Vagina (tissue), 2 donors: Measurements from ENCODE around the gene CCDC197. TPM values are rescaled to one million over a fixed set of nuclear protein-coding genes. Genes with fewer than 3 reads are reported as not detected.

ENCODE experiments used
- DNase-seq, 2 donors: peaks; one replicate each; pipeline ENCODE4 v3.0.0-alpha.2; 2017; ENCODE audit errors: extremely low spot score in 2 of 2
- H3K27ac ChIP-seq: fragments of 200-600 bp; sonication (generic); one replicate; pipeline ENCODE4 v1.5.1; 2019
- H3K27me3 ChIP-seq: fragments of 200-600 bp; sonication (generic); one replicate; pipeline ENCODE4 v1.5.1; 2019
- H3K36me3 ChIP-seq, 2 donors: fragments of 200-600 bp; sonication (generic); one replicate each; pipeline ENCODE4 v1.5.1; 2017 to 2019
- H3K4me1 ChIP-seq: fragments of 200-600 bp; sonication (generic); one replicate; pipeline ENCODE4 v1.5.1; 2019
- H3K4me3 ChIP-seq, 2 donors: fragments of 200-600 bp; sonication (generic); 1 replicate in 1 of 2; 2 replicates in 1 of 2; pipeline ENCODE4 v1.5.1; 2016 to 2019
- H3K9me3 ChIP-seq: fragments of 200-600 bp; sonication (generic); one replicate; pipeline ENCODE4 v1.5.1; 2019
- POLR2A ChIP-seq, 2 donors: fragments of 450-650 bp; IDR thresholded peaks; one replicate each; pipeline ENCODE4 v1.6.1; 2017; ENCODE audit warnings: antibody characterized with exemption in 2 of 2, mild to moderate bottlenecking in 2 of 2, moderate library complexity in 2 of 2
- POLR2AphosphoS5 ChIP-seq, 2 donors: sonication (generic); formaldehyde crosslinking; IDR thresholded peaks; one replicate each; pipeline ENCODE4 v1.9.0; 2017; ENCODE audit warnings: antibody characterized with exemption in 2 of 2, mild to moderate bottlenecking in 2 of 2, low read depth in 1 of 2; ENCODE audit not compliant: insufficient read depth in 1 of 2
- intact Hi-C: fragments of 100-400 bp; cut with DNase I; formaldehyde crosslinking; loops from one replicate; pipeline ENCODE4 v1.15.1; 2023
- total RNA-seq: library from RNA; depleted of rRNA; stranded (reverse); fragments of >200 nt; gene quantifications from one replicate; pipeline ENCODE4 v1.2.3, GENCODE V29; 2016
- TF ChIP-seq, protein P1 (sequence below), 3 experiments: fragments of 450-650 bp in 2 of 3; fragments of 200-600 bp in 1 of 3; sonication (generic) in 1 of 3; IDR thresholded peaks; one replicate each; pipeline ENCODE4 v1.5.1; 2017 to 2019; ENCODE audit warnings: antibody characterized with exemption in 3 of 3, mild to moderate bottlenecking in 2 of 3, moderate library complexity in 2 of 3

CCDC197 gene
- total RNA-seq, 1 donor from 2014 or later: not detected

DNA sequence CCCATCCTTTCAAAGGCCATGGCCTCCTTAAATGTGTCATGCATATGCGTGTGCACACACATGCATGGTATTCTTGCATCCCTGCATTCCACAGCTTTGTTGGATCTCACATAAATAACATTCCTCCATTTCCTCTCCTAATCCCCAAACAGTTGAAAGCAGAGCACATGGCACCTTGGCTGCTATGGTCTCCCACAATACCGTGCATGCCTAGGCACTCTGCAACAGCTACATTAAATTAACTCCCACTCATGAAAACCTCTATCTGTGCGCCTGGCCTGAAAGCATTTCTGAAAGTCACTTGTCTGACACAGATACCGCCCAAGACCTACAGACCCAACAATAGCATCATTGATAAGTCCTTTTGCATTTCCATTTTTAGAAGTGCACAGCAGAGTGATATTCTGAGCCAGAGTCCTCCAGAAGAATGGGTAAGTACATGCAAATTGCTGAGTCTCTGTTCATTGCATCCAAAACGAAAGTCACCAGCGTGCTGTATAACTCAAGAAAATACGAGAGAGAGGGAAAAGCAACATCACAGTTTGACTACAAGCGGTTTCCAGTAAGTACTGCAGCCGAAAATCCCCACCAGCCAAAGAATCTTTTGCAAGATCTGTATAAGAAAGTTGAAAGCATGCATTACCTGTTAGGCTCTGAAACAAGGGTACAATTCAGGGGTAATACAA, 21.2 kb upstream of the CCDC197 start:
- Histone ChIP-seq H3K4me1 (peaks cover 6% of the 10 kb centered on the region), H3K27me3 (no peaks in the 10 kb centered on the region), H3K27ac (peak overlapping the region; percentile 69), H3K4me3 (peak overlapping the region; percentile 26 to 36), H3K36me3 (no peaks in the 10 kb centered on the region), H3K9me3 (no peaks in the 10 kb centered on the region)
- TF ChIP-seq POLR2A (IDR thresholded peaks at IDR 0.05) (no peak), POLR2AphosphoS5 (IDR thresholded peaks at IDR 0.05; ENCODE audit: insufficient read depth in 1 of 2, low read depth in 1 of 2) (no peak)
- TF ChIP-seq, protein P1, sequence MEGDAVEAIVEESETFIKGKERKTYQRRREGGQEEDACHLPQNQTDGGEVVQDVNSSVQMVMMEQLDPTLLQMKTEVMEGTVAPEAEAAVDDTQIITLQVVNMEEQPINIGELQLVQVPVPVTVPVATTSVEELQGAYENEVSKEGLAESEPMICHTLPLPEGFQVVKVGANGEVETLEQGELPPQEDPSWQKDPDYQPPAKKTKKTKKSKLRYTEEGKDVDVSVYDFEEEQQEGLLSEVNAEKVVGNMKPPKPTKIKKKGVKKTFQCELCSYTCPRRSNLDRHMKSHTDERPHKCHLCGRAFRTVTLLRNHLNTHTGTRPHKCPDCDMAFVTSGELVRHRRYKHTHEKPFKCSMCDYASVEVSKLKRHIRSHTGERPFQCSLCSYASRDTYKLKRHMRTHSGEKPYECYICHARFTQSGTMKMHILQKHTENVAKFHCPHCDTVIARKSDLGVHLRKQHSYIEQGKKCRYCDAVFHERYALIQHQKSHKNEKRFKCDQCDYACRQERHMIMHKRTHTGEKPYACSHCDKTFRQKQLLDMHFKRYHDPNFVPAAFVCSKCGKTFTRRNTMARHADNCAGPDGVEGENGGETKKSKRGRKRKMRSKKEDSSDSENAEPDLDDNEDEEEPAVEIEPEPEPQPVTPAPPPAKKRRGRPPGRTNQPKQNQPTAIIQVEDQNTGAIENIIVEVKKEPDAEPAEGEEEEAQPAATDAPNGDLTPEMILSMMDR (IDR thresholded peaks at IDR 0.05): no peak
- DNase-seq: no peak
- intact Hi-C loops: no loop called here

GRCh38 chr14:93976477-93977057, 20.5 kb upstream of the CCDC197 start, which contains the start of gene ASB2:
ASB2 (minus strand) TSS chr14:93976570; CDS start chr14:93964539, 12,031 bp downstream.
- peak within 1 kb of the TSS; percentile 26 to 36 for H3K4me3 ChIP-seq
- no peaks in the 10 kb centered on the region for H3K27me3 ChIP-seq
- no peaks in the 10 kb centered on the region for H3K36me3 ChIP-seq
- peak within 1 kb of the TSS; percentile 69 for H3K27ac ChIP-seq
- peaks cover 8% of the 10 kb centered on the region for H3K4me1 ChIP-seq
- no peaks in the 10 kb centered on the region for H3K9me3 ChIP-seq
- DNase-seq: no peak
- TF ChIP-seq, protein P1 (IDR thresholded peaks at IDR 0.05): no peak
- peak in 1 of 2 donors; percentile 51 for TF ChIP-seq POLR2AphosphoS5 (IDR thresholded peaks at IDR 0.05; ENCODE audit: insufficient read depth in 1 of 2, low read depth in 1 of 2)
- intact Hi-C loops: no loop called here

DNA sequence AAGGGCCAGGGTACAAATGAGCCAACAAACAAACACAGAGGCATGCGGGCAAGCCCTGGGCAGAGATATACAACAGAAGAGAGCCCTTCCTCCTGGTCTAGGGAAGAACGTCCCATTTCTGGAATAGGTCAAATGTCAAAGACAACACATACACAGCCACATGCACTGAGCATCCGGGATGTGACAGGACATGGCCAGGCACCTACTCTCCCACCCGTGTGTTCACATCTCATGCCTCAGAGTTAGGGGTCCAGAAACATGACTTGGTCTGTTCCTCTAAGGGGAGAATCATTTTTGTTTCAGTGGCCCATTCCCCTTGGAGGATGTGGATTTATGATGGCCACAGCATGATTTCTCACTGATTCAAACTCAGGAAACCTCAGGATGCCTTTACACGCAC, 19.9 kb upstream of the CCDC197 start:
- intact Hi-C loops: no loop called here
- Histone ChIP-seq H3K9me3 (no peaks in the 10 kb centered on the region), H3K4me1 (peaks cover 11% of the 10 kb centered on the region), H3K27ac (peak overlapping the region; percentile 69), H3K4me3 (no peak overlapping the region), H3K27me3 (no peaks in the 10 kb centered on the region), H3K36me3 (no peaks in the 10 kb centered on the region)
- DNase-seq: no peak
- no peak for TF ChIP-seq POLR2AphosphoS5 (IDR thresholded peaks at IDR 0.05; ENCODE audit: insufficient read depth in 1 of 2, low read depth in 1 of 2)
- TF ChIP-seq POLR2A (IDR thresholded peaks at IDR 0.05): no peak
- TF ChIP-seq, protein P1 (IDR thresholded peaks at IDR 0.05): no peak

DNA sequence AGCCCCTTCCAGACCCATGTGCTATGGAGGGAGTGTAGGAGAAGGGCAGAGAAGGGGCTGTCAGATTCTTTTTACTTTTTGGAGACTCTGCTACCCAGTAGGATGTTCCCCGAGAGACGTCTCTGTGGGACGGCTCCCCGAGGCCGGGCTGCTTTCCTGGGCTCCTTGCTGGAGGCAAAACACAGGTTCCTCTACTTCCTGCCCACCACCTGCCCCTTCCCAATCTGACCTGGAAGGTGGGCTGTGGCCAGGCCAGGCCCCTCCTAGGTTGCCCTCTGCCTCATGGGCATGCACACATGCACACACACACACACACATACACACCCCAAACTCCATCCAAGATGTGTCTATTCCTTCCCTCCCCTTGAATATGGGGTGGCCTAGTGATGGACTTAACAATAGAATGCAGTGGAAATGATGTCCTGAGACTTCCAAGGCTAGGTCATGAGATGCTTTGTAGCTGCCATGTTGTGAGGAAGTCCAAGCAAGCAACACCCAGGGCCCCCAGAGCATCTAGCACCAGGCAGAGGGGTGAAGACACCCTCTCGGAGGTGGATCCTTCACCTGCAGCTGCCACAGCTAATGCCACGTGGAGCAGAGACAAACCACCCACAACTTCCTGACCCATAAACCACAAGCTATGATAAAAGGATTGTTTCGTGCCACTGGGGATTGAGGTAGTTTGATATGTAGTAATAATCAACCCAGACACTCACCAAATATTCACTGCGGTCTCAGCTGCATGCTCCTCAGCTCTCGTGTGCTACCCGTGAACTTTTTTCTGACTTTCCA, 19.1 kb upstream of the CCDC197 start:
- Histone ChIP-seq H3K27ac (peak overlapping the region; percentile 69), H3K36me3 (no peaks in the 10 kb centered on the region), H3K4me1 (peaks cover 11% of the 10 kb centered on the region), H3K27me3 (no peaks in the 10 kb centered on the region), H3K4me3 (no peak overlapping the region), H3K9me3 (no peaks in the 10 kb centered on the region)
- TF ChIP-seq POLR2A (IDR thresholded peaks at IDR 0.05) (no peak), POLR2AphosphoS5 (IDR thresholded peaks at IDR 0.05; ENCODE audit: insufficient read depth in 1 of 2, low read depth in 1 of 2) (no peak)
- TF ChIP-seq, protein P1 (IDR thresholded peaks at IDR 0.05): no peak
- intact Hi-C loops: no loop called here
- no peak for DNase-seq
